Endothelial cell (in vitro differentiated cells): Measurements from ENCODE around the gene ZFY. TPM values are rescaled to one million over a fixed set of nuclear protein-coding genes. Genes with fewer than 3 reads are reported as not detected.

ENCODE experiments used
- DNase-seq: peaks from one replicate; pipeline ENCODE4 v3.0.0; 2021; ENCODE audit warnings: low spot score
- H3K27ac Mint-ChIP-seq: one replicate; pipeline ENCODE4 v1.8.0; 2021; ENCODE audit warnings: mixed read lengths, inconsistent platforms; ENCODE audit not compliant: unreplicated experiment
- H3K27me3 Mint-ChIP-seq: one replicate; pipeline ENCODE4 v1.8.0; 2021; ENCODE audit warnings: mild to moderate bottlenecking, moderate library complexity, mixed read lengths, inconsistent platforms; ENCODE audit not compliant: unreplicated experiment
- H3K36me3 Mint-ChIP-seq: one replicate; pipeline ENCODE4 v1.8.0; 2021; ENCODE audit warnings: mild to moderate bottlenecking, low read depth, mixed read lengths, inconsistent platforms; ENCODE audit not compliant: unreplicated experiment
- H3K4me1 Mint-ChIP-seq: one replicate; pipeline ENCODE4 v1.8.0; 2021; ENCODE audit warnings: mild to moderate bottlenecking, mixed read lengths, inconsistent platforms; ENCODE audit not compliant: unreplicated experiment
- H3K4me3 Mint-ChIP-seq: one replicate; pipeline ENCODE4 v1.8.0; 2021; ENCODE audit warnings: mild to moderate bottlenecking, mixed read lengths, inconsistent platforms; ENCODE audit not compliant: unreplicated experiment
- H3K9me3 Mint-ChIP-seq: one replicate; pipeline ENCODE4 v1.8.0; 2021; ENCODE audit warnings: mixed read lengths, inconsistent platforms; ENCODE audit not compliant: unreplicated experiment
- total RNA-seq: library from RNA; stranded (reverse); fragmentation: NEBNext Ultra II Directional; extraction: Animal tissue kit (Norgen Biotek cat#: 25700); gene quantifications from one replicate; pipeline ENCODE4 v1.2.1, GENCODE V29; 2021; ENCODE audit not compliant: unreplicated experiment
- TF ChIP-seq, protein P1 (sequence below): fragments of 200-600 bp; sonication (generic); IDR thresholded peaks from one replicate; pipeline ENCODE4 v1.5.0; 2021; ENCODE audit warnings: antibody characterized with exemption; ENCODE audit not compliant: unreplicated experiment

The ZFY gene
- total RNA-seq, 1 donor from 2014 or later = 24.2 TPM

DNA sequence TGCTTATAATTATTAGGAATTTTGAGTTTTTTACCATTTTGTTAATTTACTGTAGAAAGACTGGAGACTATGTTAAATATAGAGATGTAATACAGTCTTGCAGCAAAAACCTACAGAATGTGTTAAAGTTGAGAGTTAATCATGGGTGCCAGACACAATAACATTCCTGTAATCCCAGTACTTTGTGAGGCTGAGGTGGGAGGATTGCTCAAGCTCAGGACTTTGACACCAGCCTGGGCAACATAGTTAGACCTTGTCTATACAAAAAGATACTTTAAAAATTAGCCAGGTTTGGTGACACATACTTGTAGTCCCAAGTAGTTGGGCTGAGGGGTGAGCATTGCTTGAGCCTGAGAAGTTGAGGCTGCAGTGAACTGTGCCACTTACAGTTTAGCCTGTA lies 17.7 kb downstream of the ZFY start:
- no peak for DNase-seq
- H3K9me3 Mint-ChIP-seq = no peaks in the 10 kb centered on the region
- peaks cover 9% of the 10 kb centered on the region for H3K4me1 Mint-ChIP-seq
- no peak overlapping the region for H3K4me3 Mint-ChIP-seq
- TF ChIP-seq, protein P1, sequence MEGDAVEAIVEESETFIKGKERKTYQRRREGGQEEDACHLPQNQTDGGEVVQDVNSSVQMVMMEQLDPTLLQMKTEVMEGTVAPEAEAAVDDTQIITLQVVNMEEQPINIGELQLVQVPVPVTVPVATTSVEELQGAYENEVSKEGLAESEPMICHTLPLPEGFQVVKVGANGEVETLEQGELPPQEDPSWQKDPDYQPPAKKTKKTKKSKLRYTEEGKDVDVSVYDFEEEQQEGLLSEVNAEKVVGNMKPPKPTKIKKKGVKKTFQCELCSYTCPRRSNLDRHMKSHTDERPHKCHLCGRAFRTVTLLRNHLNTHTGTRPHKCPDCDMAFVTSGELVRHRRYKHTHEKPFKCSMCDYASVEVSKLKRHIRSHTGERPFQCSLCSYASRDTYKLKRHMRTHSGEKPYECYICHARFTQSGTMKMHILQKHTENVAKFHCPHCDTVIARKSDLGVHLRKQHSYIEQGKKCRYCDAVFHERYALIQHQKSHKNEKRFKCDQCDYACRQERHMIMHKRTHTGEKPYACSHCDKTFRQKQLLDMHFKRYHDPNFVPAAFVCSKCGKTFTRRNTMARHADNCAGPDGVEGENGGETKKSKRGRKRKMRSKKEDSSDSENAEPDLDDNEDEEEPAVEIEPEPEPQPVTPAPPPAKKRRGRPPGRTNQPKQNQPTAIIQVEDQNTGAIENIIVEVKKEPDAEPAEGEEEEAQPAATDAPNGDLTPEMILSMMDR = no peak
- peaks cover 11% of the 10 kb centered on the region for H3K36me3 Mint-ChIP-seq
- no peak overlapping the region for H3K27ac Mint-ChIP-seq
- peaks cover 3% of the 10 kb centered on the region for H3K27me3 Mint-ChIP-seq

DNA sequence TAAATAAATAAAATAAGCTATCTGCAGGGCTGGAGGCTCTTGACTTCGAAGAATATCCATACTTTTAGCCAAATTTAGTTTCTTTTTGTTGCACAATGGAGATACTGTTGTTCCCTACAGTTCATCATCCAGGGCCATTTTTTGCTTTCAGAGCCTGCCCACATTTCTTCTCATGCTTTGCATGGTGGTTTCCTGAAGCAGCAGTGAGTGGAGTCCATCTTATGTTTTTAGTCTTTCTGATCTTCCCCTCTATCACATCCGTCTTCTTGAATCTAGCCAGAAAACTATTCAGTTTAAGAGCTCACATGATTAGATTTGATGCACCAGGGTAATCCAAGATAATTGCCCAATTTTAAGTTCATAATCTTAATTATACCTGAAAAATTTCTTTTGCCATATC lies 19.6 kb downstream of the ZFY start:
- Mint-ChIP-seq H3K4me1 (peaks cover 9% of the 10 kb centered on the region), H3K36me3 (peaks cover 11% of the 10 kb centered on the region), H3K27ac (no peak overlapping the region), H3K4me3 (no peak overlapping the region), H3K9me3 (no peaks in the 10 kb centered on the region), H3K27me3 (peaks cover 3% of the 10 kb centered on the region)
- TF ChIP-seq, protein P1 = no peak
- DNase-seq = no peak

DNA sequence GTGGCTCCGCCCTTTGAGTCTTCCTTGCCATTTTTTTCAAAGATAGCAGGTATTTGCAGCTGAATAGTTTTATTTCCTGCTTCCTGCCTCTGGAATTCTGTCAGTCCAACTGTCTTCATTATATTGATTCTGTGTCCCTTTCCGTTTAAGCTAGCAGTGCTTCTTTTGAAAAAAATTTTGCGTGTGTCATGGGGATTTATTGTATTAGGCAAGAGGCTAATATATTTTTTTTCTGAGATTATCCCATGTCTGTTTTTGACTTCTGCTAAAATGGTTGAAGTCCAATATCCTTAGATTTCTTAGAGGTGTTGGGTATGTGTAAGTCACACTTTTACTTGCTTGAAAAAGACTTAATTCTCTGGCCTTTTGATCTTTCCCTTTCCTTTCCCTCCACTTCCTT lies 20.4 kb downstream of the ZFY start:
- Mint-ChIP-seq H3K27ac (peak overlapping the region; percentile 92), H3K4me3 (no peak overlapping the region), H3K27me3 (peaks cover 3% of the 10 kb centered on the region), H3K36me3 (peaks cover 11% of the 10 kb centered on the region), H3K9me3 (no peaks in the 10 kb centered on the region), H3K4me1 (peaks cover 9% of the 10 kb centered on the region)
- TF ChIP-seq, protein P1 = no peak
- no peak for DNase-seq

DNA sequence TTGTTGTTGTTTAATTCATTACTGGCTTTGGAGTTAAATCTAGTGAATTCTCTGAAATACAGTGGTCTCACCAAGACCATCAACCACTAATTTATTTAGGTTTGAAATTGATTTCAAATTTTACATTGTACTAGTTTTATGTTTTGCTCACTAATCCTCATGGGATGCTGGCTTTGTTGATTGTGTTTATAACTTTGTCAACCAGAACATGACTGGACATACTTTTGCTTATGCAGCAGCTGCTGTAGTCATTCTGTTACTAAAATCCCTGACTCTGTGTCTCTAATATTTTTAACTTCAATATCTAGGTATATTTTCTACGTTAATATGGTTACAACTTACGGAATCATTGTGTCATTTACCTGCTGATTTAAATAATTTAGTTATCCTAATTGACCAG lies 26.9 kb downstream of the ZFY start:
- H3K36me3 Mint-ChIP-seq = no peaks in the 10 kb centered on the region
- TF ChIP-seq, protein P1 = no peak
- DNase-seq = no peak
- H3K27me3 Mint-ChIP-seq = peaks cover 2% of the 10 kb centered on the region
- no peak overlapping the region for H3K4me3 Mint-ChIP-seq
- H3K9me3 Mint-ChIP-seq = no peaks in the 10 kb centered on the region
- no peak overlapping the region for H3K27ac Mint-ChIP-seq
- no peaks in the 10 kb centered on the region for H3K4me1 Mint-ChIP-seq

DNA sequence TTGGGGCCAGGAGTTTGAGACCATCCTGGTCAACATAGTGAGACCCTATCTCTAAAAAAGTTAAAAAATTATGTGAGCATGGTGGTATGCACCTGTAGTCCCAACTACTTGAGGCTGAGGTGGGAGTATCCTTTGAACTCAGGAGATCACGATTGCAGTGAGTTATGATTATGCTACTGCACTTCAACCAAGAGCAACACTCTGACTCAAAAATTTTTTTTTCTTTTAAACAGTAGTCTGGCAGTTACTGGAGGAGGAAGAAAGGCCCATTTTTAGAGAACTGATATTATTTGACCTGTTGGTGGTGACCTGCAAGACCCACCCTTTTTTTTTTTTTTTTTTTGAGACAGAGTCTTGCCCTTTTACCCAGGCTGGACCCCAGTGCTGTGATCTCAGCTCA lies 29.6 kb downstream of the ZFY start:
- H3K4me3 Mint-ChIP-seq = no peak overlapping the region
- no peak for DNase-seq
- peaks cover 4% of the 10 kb centered on the region for H3K27me3 Mint-ChIP-seq
- H3K9me3 Mint-ChIP-seq = no peaks in the 10 kb centered on the region
- TF ChIP-seq, protein P1 = no peak
- H3K4me1 Mint-ChIP-seq = peaks cover 8% of the 10 kb centered on the region
- H3K27ac Mint-ChIP-seq = no peak overlapping the region
- H3K36me3 Mint-ChIP-seq = no peaks in the 10 kb centered on the region
